Testis (tissue), 5 donors: Measurements from ENCODE around the gene CBLB. TPM values are rescaled to one million over a fixed set of nuclear protein-coding genes. Genes with fewer than 3 reads are reported as not detected.

ENCODE experiments used
- DNase-seq: peaks from one replicate; pipeline ENCODE4 v3.0.0-alpha.2; 2019
- H3K27ac ChIP-seq, 2 donors: fragments of 200-600 bp; sonication (generic); one replicate each; pipeline ENCODE4 v1.5.1; 2019
- H3K27me3 ChIP-seq: fragments of 200-600 bp; sonication (generic); one replicate; pipeline ENCODE4 v1.5.1; 2019
- H3K36me3 ChIP-seq: fragments of 200-600 bp; sonication (generic); one replicate; pipeline ENCODE4 v1.5.1; 2017; ENCODE audit warnings: low read depth; ENCODE audit errors: missing control alignments
- H3K4me1 ChIP-seq: fragments of 200-600 bp; sonication (generic); one replicate; pipeline ENCODE4 v1.5.1; 2019
- H3K4me3 ChIP-seq, 2 donors: fragments of 200-600 bp; sonication (generic); one replicate each; pipeline ENCODE4 v1.5.1; 2017 to 2019
- H3K9me3 ChIP-seq: fragments of 200-600 bp; sonication (generic); one replicate; pipeline ENCODE4 v1.5.1; 2017
- POLR2A ChIP-seq: fragments of 450-650 bp; IDR thresholded peaks from one replicate; pipeline ENCODE4 v1.6.1; 2017; ENCODE audit warnings: antibody characterized with exemption, mild to moderate bottlenecking, moderate library complexity
- WGBS, 2 donors: methylation state at CpG; one replicate each; pipeline ENCODE4 v1.1.5; 2018; 5-methylcytosine and 5-hydroxymethylcytosine counted together
- intact Hi-C: fragments of 100-400 bp; cut with DNase I; formaldehyde crosslinking; loops from one replicate; pipeline ENCODE4 v1.15.1; 2023; ENCODE audit warnings: low total_unique reads
- long read RNA-seq, 2 donors: transcript quantifications; one replicate each; lab custom pipeline, GENCODE V29; 2026
- polyA plus RNA-seq: library from polyadenylated mRNA; stranded (reverse); fragments of 350-450 nt; fragmentation: Illumina TruSeq; extraction: RNeasy Lipid Tissue Mini Kit (QIAGEN cat#74804); gene quantifications from one replicate; pipeline ENCODE4 v1.2.3, GENCODE V29; 2014; ENCODE audit warnings: low read depth, low replicate concordance; ENCODE audit not compliant: insufficient read depth
- total RNA-seq, 2 donors: library from RNA; depleted of rRNA; stranded (reverse); fragments of >200 nt; gene quantifications; one replicate each; pipeline ENCODE4 v1.2.3, GENCODE V29; 2016
- TF ChIP-seq, protein P1 (sequence below), 3 experiments: fragments of 450-650 bp in 2 of 3; fragments of 200-600 bp in 1 of 3; sonication (generic) in 1 of 3; IDR thresholded peaks; one replicate each; pipeline ENCODE4 v1.5.1; 2016 to 2019; ENCODE audit warnings: antibody characterized with exemption in 3 of 3, mild to moderate bottlenecking in 2 of 3, moderate library complexity in 1 of 3

Gene CBLB
- total RNA-seq (10 to 100 TPM; 65.9 to 73.6 TPM), polyA plus RNA-seq (33.0 TPM)
- long read RNA-seq, donor 1 = 0 reads
- long read RNA-seq, donor 2, full-length matches to known transcripts = 4 of 4 reads
- long read RNA-seq, donor 2, partial matches to known transcripts = 0 of 4 reads
- long read RNA-seq, donor 2, other reads (novel, unspliced or antisense) = 0 of 4 reads

DNA sequence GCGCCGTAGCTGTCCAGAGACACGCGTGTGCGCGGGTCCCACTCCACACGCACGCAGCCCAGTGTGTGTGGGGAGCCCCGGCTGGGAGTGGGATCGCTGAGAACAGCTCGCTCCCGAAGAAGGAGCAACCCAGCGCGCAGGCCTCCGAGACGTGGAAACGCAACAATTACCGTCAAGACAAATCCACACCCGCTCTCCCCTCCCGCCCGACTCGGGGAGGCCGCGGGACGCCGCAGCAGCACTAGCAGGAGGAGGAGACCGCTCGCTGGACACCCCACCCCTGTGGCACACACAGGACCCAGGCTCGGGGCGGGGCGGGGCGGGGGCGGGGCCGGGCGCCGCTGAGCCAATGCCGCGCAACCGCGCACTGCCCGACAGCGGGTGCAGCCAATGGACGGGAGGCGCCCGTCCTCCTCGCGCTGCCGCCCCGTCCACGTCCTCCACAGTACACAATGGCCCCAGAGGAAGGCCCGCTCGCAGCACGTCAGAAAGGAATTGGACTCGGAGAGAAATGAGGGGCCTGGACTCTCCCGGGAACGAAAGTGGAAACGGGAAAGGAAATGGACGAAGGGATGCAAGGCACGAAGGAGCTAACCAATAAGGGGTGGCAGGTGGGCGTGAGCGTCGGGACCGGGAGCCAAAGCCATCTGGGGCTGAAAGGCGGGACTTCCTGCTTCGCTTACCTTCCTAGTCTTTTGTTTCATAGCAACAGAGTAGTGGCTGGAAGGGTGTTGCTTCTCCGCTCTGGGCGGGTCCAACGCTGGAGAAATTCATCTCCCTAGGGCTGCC, at the start of gene CBLB:
Gene CBLB, minus strand, starts transcription at position 271 of the 789 bp plus-strand sequence. CDS start 1,435 bp downstream, outside the sequence.
- Histone ChIP-seq H3K27me3 (no peaks in the 10 kb centered on the region), H3K4me1 (peaks cover 21% of the 10 kb centered on the region), H3K4me3 (peak within 1 kb of the TSS; percentile 85 to 93), H3K36me3 (no peaks in the 10 kb centered on the region), H3K27ac (peak within 1 kb of the TSS; percentile 97 to 98), H3K9me3 (no peaks in the 10 kb centered on the region)
- 0 to 1% methylated on average over 16 to 61 of the region's 68 CpGs for WGBS, 2 donors
- peak; percentile 96 for DNase-seq
- intact Hi-C loops = no loop called here
- TF ChIP-seq POLR2A = peak; percentile 43
- TF ChIP-seq, protein P1, sequence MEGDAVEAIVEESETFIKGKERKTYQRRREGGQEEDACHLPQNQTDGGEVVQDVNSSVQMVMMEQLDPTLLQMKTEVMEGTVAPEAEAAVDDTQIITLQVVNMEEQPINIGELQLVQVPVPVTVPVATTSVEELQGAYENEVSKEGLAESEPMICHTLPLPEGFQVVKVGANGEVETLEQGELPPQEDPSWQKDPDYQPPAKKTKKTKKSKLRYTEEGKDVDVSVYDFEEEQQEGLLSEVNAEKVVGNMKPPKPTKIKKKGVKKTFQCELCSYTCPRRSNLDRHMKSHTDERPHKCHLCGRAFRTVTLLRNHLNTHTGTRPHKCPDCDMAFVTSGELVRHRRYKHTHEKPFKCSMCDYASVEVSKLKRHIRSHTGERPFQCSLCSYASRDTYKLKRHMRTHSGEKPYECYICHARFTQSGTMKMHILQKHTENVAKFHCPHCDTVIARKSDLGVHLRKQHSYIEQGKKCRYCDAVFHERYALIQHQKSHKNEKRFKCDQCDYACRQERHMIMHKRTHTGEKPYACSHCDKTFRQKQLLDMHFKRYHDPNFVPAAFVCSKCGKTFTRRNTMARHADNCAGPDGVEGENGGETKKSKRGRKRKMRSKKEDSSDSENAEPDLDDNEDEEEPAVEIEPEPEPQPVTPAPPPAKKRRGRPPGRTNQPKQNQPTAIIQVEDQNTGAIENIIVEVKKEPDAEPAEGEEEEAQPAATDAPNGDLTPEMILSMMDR (IDR thresholded peaks at IDR 0.05) = no peak

DNA sequence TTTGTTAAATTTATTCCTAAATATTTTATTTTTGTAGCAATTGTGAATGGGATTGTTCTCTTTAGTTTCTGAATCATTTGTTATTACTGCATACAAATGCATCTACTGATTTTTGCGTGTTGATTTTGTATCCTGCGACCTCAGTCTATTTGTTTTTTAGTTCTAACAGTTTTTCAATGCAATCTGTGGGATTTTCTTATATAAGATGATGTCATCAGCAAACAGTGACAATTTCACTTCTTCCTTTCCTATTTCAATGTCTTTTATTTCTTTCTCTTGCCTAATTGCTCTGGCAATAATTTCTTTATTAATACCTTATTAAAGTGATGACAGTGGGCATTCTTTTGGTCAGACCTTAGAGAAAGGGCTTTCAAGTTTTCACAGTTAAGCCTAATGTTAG, 48.0 kb upstream of the CBLB start:
- intact Hi-C loops = no loop called here
- TF ChIP-seq POLR2A = no peak
- TF ChIP-seq, protein P1 (IDR thresholded peaks at IDR 0.05) = no peak
- Histone ChIP-seq H3K27me3 (no peaks in the 10 kb centered on the region), H3K9me3 (no peaks in the 10 kb centered on the region), H3K27ac (no peak overlapping the region), H3K4me1 (no peaks in the 10 kb centered on the region), H3K36me3 (no peaks in the 10 kb centered on the region), H3K4me3 (no peak overlapping the region)
- DNase-seq = no peak
- 92% methylated on average over 2 of the region's 2 CpGs for WGBS, 2 donors

DNA sequence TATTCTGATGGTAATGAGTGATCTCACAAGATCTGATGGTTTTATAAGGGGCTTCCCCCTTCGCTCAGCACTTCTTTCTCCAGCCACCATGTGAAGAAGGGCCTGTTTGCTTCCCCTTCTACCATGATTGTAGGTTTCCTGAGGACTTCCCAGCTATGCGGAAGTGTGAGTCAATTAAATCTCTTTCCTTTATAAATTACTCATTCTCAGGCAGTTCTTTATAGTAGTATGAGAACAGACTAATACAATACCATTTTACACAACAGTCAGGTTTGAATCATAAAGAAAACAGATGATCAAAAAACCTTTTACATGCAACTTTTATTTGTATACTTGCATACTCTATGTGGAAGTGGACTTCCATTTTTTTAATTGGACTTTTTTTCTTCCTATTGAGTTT, 46.7 kb upstream of the CBLB start:
- H3K4me3 ChIP-seq = no peak overlapping the region
- TF ChIP-seq POLR2A = no peak
- TF ChIP-seq, protein P1 (IDR thresholded peaks at IDR 0.05) = no peak
- whole genome bisulfite sequencing, 2 donors = 88 to 100% methylated on average over 2 of the region's 2 CpGs
- intact Hi-C loops = no loop called here
- no peaks in the 10 kb centered on the region for H3K9me3 ChIP-seq
- H3K36me3 ChIP-seq = no peaks in the 10 kb centered on the region
- no peak for DNase-seq
- no peaks in the 10 kb centered on the region for H3K4me1 ChIP-seq
- H3K27ac ChIP-seq = no peak overlapping the region
- H3K27me3 ChIP-seq = no peaks in the 10 kb centered on the region

DNA sequence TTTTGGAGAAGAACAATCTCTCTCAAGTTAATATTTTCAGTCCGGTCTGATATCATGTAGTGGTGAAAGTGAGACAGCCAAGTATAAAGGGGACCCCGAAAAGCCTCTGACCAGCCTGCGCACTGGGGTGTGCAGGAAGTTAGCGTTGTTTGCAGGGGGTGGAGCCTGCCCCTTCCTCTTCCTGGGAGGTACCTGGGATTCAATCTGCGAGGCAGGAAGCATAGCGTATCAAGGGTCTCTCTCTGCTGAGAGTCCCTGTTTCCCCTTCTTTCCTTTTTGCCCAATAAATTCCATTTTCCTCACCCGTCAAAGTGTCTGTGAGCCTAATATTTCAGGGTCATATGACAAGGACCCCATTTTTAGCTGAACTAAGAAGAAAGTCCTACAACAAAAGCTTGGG, 44.8 kb upstream of the CBLB start:
- WGBS, 2 donors = 52 to 80% methylated on average over 7 of the region's 7 CpGs
- Histone ChIP-seq H3K36me3 (no peaks in the 10 kb centered on the region), H3K27me3 (no peaks in the 10 kb centered on the region), H3K27ac (no peak overlapping the region), H3K9me3 (no peaks in the 10 kb centered on the region), H3K4me1 (no peaks in the 10 kb centered on the region), H3K4me3 (peak overlapping the region in 1 of 2 donors; percentile 4)
- intact Hi-C loops = no loop called here
- no peak for DNase-seq
- TF ChIP-seq, protein P1 (IDR thresholded peaks at IDR 0.05) = no peak
- TF ChIP-seq POLR2A = no peak
